ENCODE results near the gene CISTR.

DNA sequence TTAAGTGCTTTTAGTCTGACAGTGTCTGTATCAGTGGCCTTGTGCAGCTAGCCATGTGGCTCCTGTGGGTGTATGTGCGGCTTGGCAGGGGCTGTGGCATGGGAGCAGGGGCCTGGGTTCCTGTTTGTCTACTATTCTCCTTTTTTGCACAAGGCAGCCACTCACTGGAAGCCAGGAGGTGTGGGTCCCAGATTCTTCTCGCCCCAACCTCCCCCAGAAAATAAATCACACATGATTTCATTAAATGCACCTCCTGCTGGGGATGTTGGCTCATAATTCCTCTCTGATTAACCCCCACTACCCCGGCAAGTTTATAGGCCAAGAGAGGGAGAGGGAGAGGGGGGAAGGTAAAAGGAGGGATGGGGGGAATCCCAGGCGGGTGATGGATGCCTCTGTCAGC, 42.1 kb downstream of the CISTR start:
- TF ChIP-seq CTCF (IDR thresholded peaks at IDR 0.05; ENCODE audit: poor library complexity, severe bottlenecking) (peak; percentile 33), RAD21 (conservative IDR thresholded peaks at IDR 0.05) (no peak)

Data from neural cell (in vitro differentiated cells).